SK-N-SH treated with all-trans-retinoic acid at 6 μM for 48 hours (cell line): ENCODE results near the gene DNAH1.

Source experiments
- CSDC2 ChIP-seq: fragments of 250-450 bp; sonication (Bioruptor Pico); IDR thresholded peaks from 2 replicates; pipeline ENCODE4 v1.5.0; 2020; ENCODE audit warnings: mild to moderate bottlenecking, moderate library complexity
- ESRRG ChIP-seq: fragments of 250-450 bp; sonication (Bioruptor Pico); IDR thresholded peaks from 2 replicates; pipeline ENCODE4 v1.6.1; 2021; ENCODE audit warnings: mild to moderate bottlenecking
- OSR1 ChIP-seq: fragments of 250-450 bp; sonication (Bioruptor Pico); IDR thresholded peaks from 2 replicates; pipeline ENCODE4 v1.8.0; 2022; ENCODE audit warnings: moderate library complexity, mild to moderate bottlenecking, inconsistent platforms
- POU6F1 ChIP-seq: fragments of 250-450 bp; sonication (Bioruptor Pico); IDR thresholded peaks from 2 replicates; pipeline ENCODE4 v1.8.0; 2021; ENCODE audit warnings: low read depth, mild to moderate bottlenecking, moderate library complexity, borderline replicate concordance
- RARB ChIP-seq: fragments of 250-450 bp; sonication (Bioruptor Pico); IDR thresholded peaks from 2 replicates; pipeline ENCODE4 v1.8.0; 2021; ENCODE audit warnings: mild to moderate bottlenecking, moderate library complexity
- TCF4 ChIP-seq: fragments of 250-450 bp; sonication (Bioruptor Pico); IDR thresholded peaks from 2 replicates; pipeline ENCODE4 v1.8.0; 2021; ENCODE audit warnings: mild to moderate bottlenecking, moderate library complexity, borderline replicate concordance
- ZFP30 ChIP-seq: fragments of 450-650 bp; formaldehyde crosslinking; IDR thresholded peaks from 2 replicates; pipeline ENCODE4 v1.5.0; 2022; ENCODE audit warnings: mild to moderate bottlenecking, moderate library complexity

GRCh38 chr3:52353291-52353855 is 37.3 kb downstream of the DNAH1 start:
- no peak for TF ChIP-seq OSR1
- TF ChIP-seq ZFP30 (CRISPR knock-in tag): no peak
- TF ChIP-seq ESRRG (CRISPR knock-in tag): no peak
- no peak for TF ChIP-seq CSDC2 (CRISPR knock-in tag)
- TF ChIP-seq RARB (CRISPR knock-in tag): no peak
- TF ChIP-seq POU6F1 (CRISPR knock-in tag): no peak
- no peak for TF ChIP-seq TCF4 (CRISPR knock-in tag)
